Measurements from ENCODE around the gene EPDR1.

GRCh38 chr7:37921876-37922275 is 1.4 kb downstream of the EPDR1 start:
- TF ChIP-seq POLR2AphosphoS5 (IDR thresholded peaks at IDR 0.05) (no peak), CTCF (IDR thresholded peaks at IDR 0.05) (no peak), EP300 (IDR thresholded peaks at IDR 0.05) (no peak), POLR2A (IDR thresholded peaks at IDR 0.05) (no peak)
